HG02970 (cell line): Measurements from ENCODE around the gene FMO1.
"Not testable (repeated sequence)": the region's sequence is repeated elsewhere in the genome, so short reads cannot be mapped to it uniquely, and the experiment has no call there.

Source experiments
- ATAC-seq: cut with Tn5 transposase; IDR thresholded peaks from one replicate; pipeline ENCODE4 v1.9.1; 2021; ENCODE audit warnings: mild to moderate bottlenecking, moderate library complexity, moderate number of reproducible peaks; ENCODE audit not compliant: unreplicated experiment, low FRiP score

Gene FMO1, protein sequence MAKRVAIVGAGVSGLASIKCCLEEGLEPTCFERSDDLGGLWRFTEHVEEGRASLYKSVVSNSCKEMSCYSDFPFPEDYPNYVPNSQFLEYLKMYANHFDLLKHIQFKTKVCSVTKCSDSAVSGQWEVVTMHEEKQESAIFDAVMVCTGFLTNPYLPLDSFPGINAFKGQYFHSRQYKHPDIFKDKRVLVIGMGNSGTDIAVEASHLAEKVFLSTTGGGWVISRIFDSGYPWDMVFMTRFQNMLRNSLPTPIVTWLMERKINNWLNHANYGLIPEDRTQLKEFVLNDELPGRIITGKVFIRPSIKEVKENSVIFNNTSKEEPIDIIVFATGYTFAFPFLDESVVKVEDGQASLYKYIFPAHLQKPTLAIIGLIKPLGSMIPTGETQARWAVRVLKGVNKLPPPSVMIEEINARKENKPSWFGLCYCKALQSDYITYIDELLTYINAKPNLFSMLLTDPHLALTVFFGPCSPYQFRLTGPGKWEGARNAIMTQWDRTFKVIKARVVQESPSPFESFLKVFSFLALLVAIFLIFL

DNA sequence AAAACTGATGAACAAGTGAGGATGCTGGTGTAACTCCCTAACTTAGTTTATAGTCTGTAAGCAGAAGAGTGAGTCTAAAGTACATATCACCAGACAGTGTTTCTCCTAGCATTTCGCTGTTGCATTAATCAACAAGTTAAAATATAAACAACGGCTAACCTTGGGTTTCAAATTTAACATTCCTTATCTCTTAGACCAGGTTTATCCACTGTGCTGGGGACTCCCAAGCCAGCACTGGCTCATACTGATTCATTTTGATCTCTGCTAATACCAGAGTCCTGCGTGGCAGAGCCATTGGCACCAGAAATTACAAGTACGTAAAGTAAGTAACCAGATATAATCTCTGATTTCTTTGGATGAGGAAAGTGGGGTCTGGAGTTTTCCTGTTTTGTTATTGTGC lies at the start of gene FMO1:
FMO1 (plus strand) TSS at position 193 of the 400 bp plus-strand sequence. CDS start 9,594 bp downstream, outside the sequence.
- ATAC-seq = no peak

DNA sequence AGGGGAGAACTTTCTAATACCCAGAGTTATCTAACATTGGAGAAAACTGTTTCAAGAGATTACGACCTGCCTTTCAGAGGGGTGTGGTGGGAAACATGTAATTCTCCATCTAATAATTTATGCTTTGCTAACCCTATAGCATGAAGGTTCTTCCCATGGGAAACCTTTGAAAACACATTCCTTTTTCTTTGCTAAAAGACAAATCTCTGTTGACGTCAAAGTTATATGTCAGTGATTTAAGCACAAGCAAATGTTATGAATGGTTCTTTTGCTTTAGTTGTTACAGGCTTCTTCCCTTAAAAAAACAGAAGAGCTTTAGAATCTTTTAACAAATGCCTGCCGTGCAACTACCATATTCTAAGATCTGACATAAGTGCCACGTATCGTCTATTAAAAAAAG lies 44.0 kb upstream of the FMO1 start:
- no peak for ATAC-seq

DNA sequence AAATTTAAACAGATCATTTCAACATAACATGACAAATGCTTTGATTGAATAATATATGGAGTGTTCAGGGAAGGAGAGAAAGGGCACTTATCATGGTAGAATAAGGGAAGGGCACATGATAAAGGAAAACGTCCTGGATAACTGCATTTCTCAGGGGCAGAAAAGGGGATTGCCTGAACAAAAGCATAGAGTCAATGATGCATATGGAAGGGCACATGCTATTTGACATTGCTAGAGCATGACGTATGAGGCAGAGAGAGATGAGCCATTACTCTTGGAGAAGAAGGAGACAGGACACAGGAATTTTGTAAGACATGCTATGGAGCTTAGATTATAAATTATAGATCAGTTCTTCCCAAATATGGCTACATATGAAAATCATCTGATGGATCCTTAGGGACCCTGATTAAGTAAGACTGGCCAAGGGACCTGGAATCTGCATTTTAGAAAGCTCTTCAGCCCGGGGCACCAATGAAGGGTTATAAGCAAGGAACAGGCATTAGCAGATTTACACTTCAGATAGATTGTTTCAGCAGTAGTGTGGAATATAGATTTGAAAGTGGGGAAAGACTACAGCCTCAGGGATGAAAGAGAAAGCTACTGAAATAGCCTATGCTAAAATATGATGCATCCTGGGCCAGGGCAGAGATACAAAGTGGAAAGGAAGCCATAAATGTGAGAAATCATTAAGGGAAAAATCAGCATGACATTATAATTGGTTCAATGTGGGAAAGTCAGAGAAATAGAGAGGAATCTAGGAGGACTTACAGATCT lies 41.9 kb upstream of the FMO1 start:
- ATAC-seq = no peak

DNA sequence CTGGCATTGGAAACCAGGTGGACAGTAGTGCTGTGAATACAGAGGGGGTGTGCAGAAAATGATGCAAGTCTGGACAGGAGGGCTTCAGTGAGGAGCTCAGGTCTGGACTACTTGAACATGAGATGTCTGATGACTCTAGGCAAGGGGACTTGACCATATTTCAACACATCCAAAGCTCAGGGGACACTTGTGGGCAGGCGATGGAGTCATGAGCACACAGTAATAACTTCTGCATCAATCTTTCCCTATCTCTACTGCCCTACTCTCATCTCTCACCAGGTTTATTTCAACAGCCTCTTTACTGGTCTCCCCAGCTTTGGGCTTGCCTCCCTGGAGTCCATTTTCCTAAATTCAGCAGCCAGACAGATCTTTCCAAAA lies 41.3 kb upstream of the FMO1 start:
- ATAC-seq = no peak

GRCh38 chr1:171207377-171207776 lies 40.9 kb upstream of the FMO1 start:
- ATAC-seq = no peak

DNA sequence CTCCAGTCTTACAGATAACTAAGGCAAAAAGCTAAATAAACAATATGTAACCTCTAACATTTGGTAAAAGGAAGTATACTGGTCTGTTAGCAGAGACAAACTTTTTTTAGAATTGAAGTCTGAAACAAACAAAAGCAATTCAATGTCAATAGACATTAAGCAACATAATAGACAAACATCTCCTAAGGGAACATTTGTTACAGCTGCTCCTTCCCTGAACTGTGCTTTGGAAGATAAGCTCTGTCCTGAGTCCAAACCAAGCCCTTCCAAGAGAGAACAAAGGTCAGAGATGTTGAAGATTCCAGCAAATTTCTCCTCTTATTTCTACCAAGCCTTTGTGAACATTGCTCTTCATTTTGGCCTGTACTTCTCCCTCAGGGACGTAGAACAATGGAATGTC lies 37.9 kb upstream of the FMO1 start:
- no peak for ATAC-seq

DNA sequence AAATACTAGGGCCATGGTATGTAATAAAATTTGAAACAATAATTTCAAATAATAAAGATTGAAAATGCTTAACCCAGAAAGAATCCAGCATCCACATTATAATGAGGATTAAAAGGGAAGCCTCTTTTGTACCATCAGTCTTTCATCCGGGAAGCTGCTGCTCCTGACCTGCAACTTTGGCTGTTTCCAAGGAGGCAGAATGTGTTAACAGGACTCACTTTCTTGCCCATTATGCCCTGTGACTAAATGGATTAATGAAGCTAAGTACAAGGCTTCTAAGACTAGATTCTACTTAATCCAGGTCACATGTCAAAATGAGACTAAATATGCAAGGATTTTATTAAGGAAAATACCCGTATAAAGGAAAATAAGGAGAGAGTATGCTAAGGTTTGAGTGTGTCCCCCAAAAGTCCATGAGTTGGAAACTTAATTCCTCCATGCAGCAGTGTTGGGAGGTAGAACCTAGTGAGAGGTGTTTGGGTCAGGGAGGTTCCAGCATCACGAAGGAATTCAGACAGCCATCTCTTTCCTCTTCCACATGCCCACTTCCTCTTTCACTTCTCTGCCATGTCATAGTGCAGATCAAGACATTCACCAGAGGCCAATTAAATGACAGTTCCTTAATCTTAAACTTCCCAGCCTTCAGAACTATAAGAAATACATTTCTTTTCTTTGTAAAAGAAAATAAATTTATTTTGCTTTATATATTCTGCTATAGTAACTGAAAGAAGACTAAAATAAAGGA lies 35.5 kb upstream of the FMO1 start:
- no peak for ATAC-seq

DNA sequence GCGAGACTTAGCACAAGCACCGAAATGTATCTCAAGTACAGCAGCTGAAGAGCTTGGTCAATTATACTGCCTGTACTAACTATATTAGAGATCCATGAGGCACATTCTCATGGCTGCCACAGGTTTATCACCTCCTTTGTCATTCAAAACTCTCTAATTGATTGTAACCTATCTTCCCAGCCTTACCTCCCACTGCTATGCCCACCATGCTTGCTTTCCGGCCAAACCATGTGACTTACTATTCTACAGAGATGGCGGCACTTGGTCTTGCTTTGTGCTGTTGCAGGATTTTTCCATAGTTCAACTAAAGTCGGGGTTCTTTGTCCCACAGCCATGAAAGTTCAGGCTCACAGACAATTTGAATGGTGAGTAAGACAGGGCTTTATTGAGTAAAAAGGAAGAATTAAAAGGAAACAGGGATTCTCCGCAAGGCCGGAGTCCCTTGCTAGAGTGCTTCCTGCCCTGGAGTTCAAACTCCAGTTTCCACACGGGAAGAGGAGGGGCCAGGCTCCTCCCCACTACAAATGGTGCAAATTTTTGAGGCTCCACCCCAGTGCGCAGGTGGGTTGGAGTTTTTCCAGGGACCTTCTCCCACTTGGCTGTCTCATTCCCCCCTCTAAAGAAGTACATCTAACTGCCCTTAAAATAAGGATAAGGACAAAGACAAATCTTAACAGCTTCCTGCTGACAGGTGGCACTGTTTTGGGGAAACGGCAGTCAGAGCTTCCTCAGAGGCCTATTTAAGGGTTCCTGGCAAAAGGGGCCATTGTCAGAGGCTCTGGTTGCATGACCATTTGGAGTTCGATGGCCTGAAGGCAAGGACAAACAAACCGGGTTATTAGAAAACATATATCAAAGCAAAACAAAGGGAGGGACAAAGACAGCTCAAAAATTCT lies 34.5 kb upstream of the FMO1 start:
- ATAC-seq = no peak

DNA sequence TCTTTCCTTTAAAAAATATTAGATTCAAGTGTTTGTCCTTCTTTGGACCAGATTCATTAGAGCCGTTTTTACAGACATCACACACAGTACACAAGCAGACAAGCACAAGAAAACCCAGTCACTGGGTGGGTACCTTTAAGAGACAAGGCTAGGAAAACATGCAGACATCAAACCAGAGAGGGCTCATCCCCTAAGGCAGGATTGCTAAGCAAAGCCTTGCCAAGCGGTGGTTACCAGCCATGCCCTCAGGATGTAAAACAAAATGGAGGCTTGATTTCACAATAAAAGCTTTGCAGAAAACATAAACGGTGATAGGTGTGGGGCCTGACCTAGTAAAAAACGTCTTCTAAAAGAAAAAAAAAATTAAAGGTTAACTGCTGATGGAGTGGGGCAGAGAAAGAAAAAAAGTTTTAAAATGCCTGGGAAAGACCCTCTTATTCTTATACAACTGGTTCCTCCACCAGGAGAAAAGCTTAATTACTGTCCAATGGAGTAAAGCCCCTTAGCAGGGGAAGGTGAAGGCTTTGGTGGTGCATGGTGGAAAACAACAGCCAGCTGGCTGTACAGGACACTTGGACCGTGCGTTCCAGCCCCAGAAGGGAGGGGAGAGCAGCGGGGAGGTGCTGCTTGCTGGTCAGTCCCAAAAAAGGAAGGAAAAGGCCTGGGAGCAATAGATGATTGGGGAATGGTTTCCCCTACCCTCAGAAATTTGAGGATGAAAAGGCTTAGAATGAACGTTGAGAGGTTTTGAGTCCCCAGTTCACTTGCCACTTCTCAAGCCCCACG lies 30.4 kb upstream of the FMO1 start:
- ATAC-seq = no peak

- no peak for ATAC-seq
These were observed 29.6 kb upstream of the FMO1 start for GRCh38 chr1:171218661-171219060.

DNA sequence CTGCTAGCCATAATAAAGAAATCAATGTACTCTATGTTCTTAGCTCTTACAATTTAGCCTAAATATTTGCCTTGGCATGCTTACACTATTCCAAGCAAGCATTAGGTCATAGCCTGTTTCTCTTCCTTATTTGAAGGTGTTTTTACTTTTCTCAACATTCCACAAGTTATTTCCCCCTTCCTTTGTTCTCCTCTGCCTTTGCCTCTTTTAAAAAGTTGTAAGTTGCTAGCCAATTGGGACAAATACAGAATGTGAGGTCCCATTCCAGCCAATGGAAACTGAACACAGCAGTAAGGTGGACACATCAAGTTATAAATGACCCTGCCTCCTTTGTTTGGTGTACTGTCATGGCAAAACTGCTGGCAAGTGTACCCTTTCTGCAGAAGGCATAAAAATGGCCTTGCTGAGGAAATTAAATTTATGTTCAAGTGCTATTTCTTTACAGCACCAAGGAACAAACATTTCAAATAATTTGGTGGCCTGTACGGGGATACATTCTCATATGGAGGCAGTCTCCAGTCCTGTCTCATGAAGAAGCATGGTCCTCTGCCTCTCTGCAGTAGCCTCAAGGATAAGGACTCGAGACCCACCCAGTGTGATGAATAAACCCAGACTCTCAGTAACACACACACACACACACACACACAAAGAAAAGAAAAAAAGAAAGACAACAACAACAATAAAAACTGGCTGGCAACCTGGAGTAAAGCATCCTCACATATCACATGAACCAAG lies 28.8 kb upstream of the FMO1 start:
- no peak for ATAC-seq

DNA sequence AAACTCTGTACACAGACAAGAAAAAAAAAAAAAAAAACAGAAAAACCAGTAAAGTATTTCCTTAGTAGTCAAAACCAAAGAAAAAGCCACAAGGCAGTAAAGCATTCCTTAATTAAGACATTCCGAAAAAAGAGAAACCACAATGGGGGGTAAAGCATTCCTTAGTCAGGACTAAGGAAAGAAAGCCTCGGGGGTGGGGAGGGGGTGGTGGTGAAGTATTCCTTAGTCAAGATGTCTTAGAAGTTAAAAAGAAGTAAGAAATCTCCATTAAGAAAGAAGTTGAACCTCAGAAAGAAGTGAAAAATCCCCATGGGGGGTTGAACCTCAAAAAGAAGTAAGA lies 28.2 kb upstream of the FMO1 start:
- ATAC-seq = no peak

- no peak for ATAC-seq
These were observed 27.7 kb upstream of the FMO1 start for GRCh38 chr1:171220581-171221054.

GRCh38 chr1:171221665-171222591 lies 26.4 kb upstream of the FMO1 start:
- no peak for ATAC-seq

DNA sequence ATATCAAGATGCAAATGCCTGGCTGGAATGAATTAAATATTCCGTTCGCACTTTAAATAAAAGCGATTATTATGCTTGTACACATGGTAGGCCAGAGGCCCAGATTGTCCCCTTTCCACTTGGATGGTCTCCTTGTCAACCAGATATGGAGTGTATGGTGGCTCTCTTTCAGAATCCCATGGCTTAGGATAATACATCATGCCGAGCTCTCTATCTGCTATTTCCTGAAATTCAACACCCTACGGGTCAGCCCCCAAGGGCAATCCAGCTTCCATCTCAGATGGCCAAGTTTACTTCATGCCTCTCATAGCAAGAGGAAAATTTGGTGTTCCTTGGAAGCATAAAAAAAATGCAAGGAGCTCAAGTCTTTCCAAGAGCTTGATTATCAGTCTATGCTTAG lies 25.4 kb upstream of the FMO1 start:
- no peak for ATAC-seq

GRCh38 chr1:171224257-171224656 lies 24.0 kb upstream of the FMO1 start:
- not testable (repeated sequence) for ATAC-seq

- peak; percentile 87 for ATAC-seq
These were observed 21.4 kb upstream of the FMO1 start for GRCh38 chr1:171226747-171227370.
